GM18526 (cell line): Measurements from ENCODE around the gene FAM135A.

Experiments used
- POLR2A ChIP-seq: IDR thresholded peaks from 3 replicates; pipeline ENCODE4 v1.6.1; 2011; ENCODE audit not compliant: insufficient read length; ENCODE audit errors: extremely low read depth

FAM135A gene

DNA sequence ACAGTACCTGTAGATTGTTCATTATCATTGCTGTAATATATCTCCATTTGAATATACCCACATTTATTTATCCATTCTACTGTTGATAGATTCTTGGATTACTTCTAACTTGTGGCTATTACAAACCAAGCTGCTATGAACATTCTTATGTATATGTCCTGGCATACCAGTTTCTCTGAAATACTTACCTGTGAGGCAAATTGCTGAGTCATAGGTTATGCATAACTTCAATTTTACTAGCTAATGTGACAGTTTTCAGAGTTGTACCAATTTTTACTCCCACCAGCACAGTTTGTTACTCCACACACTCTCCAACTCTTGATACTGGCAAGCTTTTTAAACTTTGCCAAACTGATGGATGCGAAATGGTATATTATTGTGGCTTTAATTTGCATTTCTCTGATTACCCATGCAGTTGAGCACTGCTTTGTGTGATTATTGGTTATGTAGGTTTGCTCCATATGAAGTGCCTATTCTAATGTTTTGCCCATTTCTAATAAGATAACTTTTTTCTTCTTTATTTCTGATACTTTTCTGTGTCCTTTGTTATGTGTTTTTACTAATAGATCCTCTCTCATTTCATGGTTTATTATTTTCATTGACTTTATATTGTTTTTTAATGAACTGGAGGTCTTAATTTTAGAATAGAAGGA is 90.6 kb downstream of the FAM135A start:
- TF ChIP-seq POLR2A: no peak

DNA sequence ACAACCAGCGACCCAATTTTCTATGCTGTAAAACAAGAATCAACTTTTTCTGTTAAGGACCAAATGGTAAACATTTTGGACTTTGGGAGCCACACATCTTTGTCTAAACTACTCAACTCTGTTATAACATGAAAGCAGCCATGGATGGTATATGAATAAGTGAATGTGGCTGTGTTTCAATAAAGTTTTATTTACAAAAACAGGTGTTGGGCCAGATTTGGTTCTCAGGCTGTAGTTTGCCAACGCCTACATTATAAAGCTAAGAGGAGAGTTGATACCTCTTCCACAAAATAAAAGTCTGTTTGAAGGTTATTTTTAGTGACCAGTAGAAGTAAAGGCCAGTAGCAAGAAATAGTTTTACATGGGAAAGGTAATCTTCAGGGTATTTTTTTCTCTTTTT is 93.0 kb downstream of the FAM135A start:
- no peak for TF ChIP-seq POLR2A

DNA sequence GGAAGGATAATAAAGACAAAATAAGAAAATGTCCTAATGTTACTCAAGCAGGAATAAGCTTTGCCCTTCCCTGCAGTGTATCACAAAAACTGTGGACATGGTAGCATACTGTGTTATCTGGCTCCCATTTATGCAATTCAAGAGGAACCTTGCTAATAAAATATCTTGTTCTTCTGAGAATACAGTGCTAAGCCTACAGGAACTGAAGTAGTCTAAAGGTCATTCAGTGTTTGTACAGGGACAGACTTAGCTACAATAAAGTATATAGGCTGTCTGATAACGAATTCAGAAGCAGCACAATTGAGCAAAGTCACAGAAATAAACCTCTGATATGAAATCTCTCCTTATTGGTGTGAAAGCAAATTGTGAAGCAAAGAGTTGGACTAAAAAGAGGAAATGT is 93.9 kb downstream of the FAM135A start:
- no peak for TF ChIP-seq POLR2A

DNA sequence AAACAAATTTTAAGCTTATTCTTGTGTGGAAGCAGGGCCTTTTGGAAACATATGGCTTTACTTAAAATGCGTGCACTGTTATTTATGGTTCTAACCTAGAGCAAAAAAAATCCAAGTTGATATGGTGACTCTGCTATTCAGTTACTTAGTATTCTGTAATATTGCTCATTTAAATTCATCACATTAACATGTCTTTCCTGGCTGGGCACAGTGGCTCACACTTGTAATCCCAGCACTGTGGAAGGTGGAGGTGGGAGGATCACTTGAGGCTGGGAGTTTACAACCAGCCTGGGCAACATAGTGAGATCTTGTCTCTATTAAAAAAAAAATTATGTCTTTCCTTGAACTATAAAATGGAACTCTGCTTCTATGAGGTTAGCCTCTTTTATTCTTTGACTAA is 95.6 kb downstream of the FAM135A start:
- no peak for TF ChIP-seq POLR2A

DNA sequence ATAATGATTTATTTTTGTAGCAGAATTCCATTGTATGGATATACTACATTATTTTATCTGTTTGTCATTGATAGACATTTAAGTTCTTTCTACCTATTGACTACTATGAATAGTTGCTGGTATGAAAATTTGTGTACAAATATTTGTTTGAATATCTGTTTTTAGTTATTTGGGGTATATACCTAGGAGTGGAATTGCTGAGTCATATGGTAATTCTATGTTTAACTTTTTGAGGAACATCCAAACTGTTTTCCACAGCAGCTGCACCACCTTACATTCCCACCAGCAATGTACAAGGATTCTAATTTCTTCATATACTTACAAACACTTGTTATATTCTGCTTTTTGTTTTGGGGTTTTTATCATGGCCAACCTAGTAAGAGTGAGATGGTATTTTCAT is 97.3 kb downstream of the FAM135A start:
- no peak for TF ChIP-seq POLR2A

DNA sequence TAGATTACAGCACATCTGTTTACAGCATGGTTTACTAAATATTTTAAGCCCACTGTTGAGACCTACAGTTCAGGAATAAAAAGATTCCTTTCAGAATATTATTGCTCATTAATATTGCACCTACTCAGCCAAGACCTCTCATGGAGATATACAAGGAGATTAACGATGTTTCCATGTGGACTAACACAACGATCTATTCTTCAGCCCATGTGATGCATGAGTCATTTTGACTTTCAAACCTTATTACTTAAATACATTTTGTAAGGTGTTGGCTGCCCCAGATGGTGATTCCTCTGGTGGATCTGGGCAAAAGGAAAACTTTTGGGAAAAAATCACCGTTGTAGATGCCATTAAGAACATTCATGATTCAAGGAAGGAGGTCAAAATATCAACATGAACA is 105.4 kb downstream of the FAM135A start:
- no peak for TF ChIP-seq POLR2A

DNA sequence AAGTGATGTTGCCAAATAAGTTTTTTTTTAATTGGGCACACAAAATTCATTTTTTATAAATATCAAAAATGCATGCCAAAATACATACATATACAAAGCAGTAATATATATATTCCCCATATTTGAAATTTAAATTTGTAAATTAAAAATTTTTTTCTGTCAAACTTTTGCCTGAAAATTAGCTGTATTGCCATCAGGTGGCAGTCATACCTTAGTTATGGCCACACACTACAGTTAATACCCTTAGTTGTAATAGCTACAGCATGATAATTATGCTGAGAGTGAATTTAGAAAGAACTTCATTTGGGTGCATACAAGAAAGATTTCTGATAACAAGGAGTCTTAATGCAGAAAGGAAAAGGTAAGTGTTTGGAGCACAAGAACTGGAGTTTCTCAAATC is 107.3 kb downstream of the FAM135A start:
- TF ChIP-seq POLR2A: no peak

DNA sequence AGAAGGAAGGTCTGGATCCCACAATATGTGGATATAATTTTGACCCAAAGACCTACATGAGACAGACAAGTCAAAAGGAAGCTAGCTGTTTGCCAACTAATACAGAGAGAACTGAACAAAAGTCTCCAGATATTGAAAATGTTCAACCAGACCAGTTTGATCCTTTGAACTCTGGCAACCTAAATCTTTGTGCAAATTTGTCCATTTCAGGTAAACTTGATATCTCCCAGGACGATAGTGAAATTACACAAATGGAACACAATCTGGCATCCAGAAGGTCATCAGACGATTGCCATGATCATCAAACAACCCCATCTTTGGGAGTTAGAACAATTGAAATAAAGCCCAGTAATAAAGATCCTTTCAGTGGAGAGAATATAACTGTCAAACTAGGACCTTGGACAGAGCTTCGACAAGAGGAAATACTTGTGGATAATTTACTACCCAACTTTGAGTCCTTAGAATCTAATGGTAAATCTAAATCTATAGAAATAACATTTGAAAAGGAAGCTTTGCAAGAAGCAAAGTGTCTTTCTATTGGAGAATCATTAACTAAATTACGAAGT is 111.5 kb downstream of the FAM135A start:
- no peak for TF ChIP-seq POLR2A

DNA sequence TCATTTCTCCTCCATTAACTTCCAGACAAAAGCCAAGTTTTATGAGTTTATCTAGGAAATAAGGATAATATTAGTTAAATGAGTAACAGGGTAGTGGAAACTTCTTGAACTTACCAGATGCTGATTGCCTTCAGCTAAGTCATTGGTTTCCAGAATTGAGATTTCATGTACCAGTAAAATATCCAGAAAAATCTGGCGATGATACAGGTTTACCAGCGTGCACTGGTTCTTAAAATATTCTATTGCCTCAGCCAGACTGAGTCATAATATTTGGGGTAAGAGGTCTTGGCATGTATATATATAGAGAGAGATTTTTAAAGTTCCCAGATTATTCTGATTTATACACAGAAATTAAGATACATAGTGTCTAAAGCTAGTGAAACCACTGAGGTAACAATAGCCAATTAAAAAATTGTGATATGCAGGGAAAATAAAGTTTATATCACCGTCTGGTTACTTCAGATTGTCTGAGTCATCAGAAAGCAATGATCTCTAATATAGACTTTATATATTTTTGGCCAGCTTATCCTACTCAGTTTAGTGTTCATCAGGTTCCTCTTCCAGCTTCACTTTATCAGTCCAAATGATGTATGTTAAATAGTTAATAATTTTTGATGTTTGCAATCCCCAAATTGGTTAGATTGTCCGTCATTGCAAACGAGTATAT is 113.9 kb downstream of the FAM135A start:
- no peak for TF ChIP-seq POLR2A

DNA sequence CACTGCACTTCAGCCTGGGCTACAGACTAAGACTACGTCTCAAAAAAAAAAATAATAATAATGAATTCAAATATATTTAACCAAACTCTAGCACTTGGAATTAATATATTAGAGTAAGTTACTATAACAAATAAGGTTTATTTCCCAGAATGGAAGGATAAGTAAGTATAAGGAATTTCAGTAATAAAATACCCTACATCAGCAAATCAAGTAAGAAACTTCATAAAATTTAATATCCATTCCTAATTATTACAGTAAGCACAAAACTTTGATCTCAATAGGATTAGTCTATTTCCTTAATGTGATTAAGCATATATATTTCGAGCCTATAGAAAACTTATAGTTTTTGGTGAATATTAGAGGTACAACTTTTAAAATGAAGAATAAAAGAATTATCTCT is 116.7 kb downstream of the FAM135A start:
- no peak for TF ChIP-seq POLR2A

DNA sequence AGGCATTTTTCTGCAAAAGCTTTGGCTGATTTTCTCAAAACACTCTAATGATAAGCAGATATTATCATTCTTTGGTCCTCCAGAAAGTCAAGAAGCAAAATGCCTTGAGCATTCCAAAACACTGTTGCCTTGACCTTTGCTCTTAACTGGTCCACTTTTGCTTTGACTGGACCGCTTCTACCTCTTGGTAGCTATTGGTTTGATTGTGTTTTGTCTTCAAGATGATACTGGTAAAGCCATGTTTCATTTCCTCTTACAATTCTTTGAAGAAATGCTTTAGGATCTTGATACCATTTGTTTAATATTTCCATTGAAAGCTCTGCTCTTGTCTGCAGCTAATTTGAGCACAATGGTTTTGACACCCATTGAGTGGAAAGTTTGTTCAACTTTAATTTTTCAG is 117.8 kb downstream of the FAM135A start:
- TF ChIP-seq POLR2A: no peak

DNA sequence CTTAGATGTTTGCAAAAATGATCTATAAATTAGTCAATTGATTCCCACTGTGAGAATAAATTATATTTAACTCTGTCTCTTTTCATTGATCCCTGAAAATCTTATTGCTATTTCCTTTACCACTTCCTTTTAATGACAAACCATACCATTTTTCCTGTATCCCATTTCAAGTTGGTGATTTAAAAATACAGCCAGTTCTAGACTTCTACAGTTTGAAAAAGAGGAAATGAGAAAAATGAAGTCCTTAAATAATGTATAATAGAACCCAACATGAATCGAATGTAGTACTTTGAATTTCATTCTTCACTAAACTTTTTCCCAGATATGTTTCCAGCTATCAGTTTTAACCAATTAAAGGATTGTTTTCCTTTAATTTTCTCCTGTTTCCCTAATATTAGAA is 124.0 kb downstream of the FAM135A start:
- no peak for TF ChIP-seq POLR2A

DNA sequence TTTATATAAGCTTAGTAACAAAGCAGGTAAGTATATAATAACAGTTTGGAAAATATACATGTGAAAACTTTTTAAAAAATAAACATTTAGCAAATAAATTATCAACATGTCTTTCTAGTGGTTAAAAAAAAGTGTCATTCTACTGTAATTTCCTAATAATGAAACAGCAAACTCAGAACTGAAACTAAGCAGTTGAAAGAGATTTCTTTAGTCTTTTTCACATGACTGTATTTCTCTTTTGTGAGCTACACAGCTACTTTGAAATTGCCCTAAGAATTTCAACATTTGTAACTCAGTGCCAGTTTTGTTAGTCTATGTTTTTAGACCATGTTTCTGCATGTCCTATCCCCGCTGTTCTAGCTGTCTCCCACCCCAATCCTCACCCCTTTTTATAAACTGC is 125.1 kb downstream of the FAM135A start:
- TF ChIP-seq POLR2A: no peak

DNA sequence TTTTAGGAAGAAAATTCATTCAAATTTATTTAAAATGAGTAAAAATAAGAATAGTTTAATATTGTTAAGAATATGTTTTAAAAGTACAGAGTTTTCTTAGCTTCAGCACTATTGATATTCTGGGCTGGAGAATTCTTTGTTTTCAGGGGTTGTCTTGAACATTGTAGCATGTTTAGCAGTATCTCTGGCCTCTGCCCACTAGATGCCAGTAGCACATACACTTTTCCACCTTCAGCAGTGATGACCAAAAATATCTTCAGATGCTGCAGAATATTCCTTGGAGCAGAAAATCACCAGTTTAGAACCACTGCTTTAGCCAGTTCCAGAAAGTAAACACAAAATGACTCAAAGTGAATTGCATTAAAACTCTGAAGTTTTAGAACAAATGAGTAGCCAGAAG is 134.0 kb downstream of the FAM135A start:
- TF ChIP-seq POLR2A: no peak

DNA sequence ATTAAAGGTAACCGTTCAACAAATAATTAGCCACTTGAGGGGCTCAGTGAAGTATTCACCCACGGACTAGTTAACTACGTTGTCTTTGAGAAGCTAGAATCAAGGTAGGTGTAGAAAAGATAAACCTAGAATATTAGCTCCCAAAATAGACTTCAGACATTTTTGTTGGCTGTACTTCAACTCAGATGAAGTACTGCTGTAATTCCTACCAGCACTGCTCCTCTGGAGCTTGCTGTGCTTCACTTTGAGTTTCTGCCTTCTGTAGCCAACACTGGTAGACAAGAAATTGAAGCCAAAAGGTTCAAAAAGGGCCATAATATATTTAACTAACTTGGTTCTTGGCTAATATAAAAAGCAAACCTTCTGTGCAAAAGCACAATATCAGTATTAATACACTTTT is 134.6 kb downstream of the FAM135A start:
- no peak for TF ChIP-seq POLR2A

DNA sequence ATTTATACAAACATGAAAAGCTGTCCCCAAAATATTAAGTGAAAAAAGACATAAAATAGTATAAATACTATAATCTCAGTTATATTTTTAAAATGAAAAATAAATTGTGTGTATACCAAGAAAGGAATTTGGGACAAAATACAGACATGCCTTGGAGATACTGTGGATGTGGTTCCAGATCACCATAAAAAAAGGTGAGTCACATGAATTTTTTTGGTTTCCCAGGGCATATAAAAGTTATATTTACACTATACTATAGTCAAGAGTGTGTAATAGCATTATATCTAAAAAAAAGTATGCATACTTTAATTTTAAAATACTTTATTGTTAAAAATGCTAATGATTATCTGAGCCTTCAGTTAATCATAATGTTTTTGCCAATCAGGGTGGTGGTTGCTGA is 136.0 kb downstream of the FAM135A start:
- TF ChIP-seq POLR2A: no peak

DNA sequence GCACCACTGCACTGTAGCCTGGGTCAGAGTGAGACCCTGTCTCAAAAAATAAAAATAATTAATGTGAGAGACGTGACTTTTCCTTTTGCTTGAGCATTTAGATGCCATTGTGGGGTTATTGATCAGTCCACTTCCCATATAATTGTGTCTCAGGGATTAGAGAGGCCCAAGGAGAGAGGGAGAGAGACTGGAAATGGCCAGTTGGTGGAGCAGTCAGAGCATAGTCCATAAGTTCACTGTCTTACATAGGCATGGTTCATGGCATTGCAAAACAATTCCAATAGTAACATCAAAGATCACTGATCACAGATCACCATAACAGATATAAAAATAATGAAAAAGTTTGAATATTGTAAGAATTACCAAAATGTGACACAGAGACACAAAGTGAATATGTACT is 138.3 kb downstream of the FAM135A start:
- TF ChIP-seq POLR2A: no peak
